CD4-positive, alpha-beta memory T cell (primary cell): Measurements from ENCODE around the gene CACNA1A. TPM values are rescaled to one million over a fixed set of nuclear protein-coding genes. Genes with fewer than 3 reads are reported as not detected.

Experiments
- CTCF ChIA-PET: fragments of 350-600 bp; sonication (Branson Sonifier 250); formaldehyde crosslinking; loops from one replicate; lab custom pipeline; 2021; ENCODE audit warnings: inconsistent platforms; ENCODE audit not compliant: partially characterized antibody; lab: Charles Lee
- POLR2A ChIA-PET: fragments of 350-600 bp; sonication (Branson Sonifier 250); formaldehyde crosslinking; loops from one replicate; lab custom pipeline; 2021; ENCODE audit not compliant: partially characterized antibody; lab: Charles Lee
- DNase-seq, 5 donors: peaks; one replicate each; pipeline versions ENCODE4 v3.0.0 to v3.0.0-alpha.2; 2020 to 2022; ENCODE audit warnings: mixed read lengths in 1 of 5
- H3K27ac ChIP-seq: one replicate; pipeline ENCODE4 v1.7.0; 2013; ENCODE audit warnings: low read depth, low read length
- H3K27me3 ChIP-seq: 2 replicates; pipeline ENCODE4 v1.7.0; 2013; ENCODE audit warnings: mild to moderate bottlenecking, low read length, moderate library complexity; ENCODE audit not compliant: insufficient read depth
- H3K36me3 ChIP-seq: 2 replicates; pipeline ENCODE4 v1.7.0; 2013; ENCODE audit warnings: mild to moderate bottlenecking, low read length, moderate library complexity; ENCODE audit not compliant: insufficient read depth
- H3K4me1 ChIP-seq: 2 replicates; pipeline ENCODE4 v1.7.0; 2013; ENCODE audit warnings: mild to moderate bottlenecking, low read length, moderate library complexity; ENCODE audit not compliant: insufficient read depth
- H3K4me3 ChIP-seq, 2 donors: one replicate each; pipeline ENCODE4 v1.7.0; 2013; ENCODE audit warnings: low read length in 2 of 2, mild to moderate bottlenecking in 1 of 2
- H3K9me3 ChIP-seq, 2 donors: one replicate each; pipeline ENCODE4 v1.7.0; 2013; ENCODE audit warnings: low read length in 2 of 2, control low read depth in 1 of 2; ENCODE audit not compliant: control insufficient read depth in 1 of 2
- H3K27ac Mint-ChIP-seq, 7 donors: one replicate each; pipeline ENCODE4 v1.8.0; 2020 to 2021; ENCODE audit warnings: mixed read lengths in 7 of 7, mild to moderate bottlenecking in 6 of 7, inconsistent platforms in 3 of 7, moderate library complexity in 3 of 7
- H3K27me3 Mint-ChIP-seq, 2 donors: one replicate each; pipeline ENCODE4 v1.8.0; 2020 to 2021; ENCODE audit warnings: mixed read lengths in 2 of 2
- H3K36me3 Mint-ChIP-seq, 2 donors: one replicate each; pipeline ENCODE4 v1.8.0; 2020 to 2021; ENCODE audit warnings: mixed read lengths in 2 of 2, inconsistent platforms in 1 of 2, mild to moderate bottlenecking in 1 of 2
- H3K4me1 Mint-ChIP-seq, 4 donors: one replicate each; pipeline ENCODE4 v1.8.0; 2020 to 2021; ENCODE audit warnings: mixed read lengths in 4 of 4, mild to moderate bottlenecking in 1 of 4
- H3K4me3 Mint-ChIP-seq, 8 donors: one replicate each; pipeline ENCODE4 v1.8.0; 2020 to 2021; ENCODE audit warnings: mixed read lengths in 8 of 8, mild to moderate bottlenecking in 7 of 8, moderate library complexity in 6 of 8, inconsistent platforms in 3 of 8
- H3K9me3 Mint-ChIP-seq, 8 donors: one replicate each; pipeline ENCODE4 v1.8.0; 2020 to 2021; ENCODE audit warnings: mixed read lengths in 8 of 8, mild to moderate bottlenecking in 5 of 8, inconsistent platforms in 3 of 8, moderate library complexity in 1 of 8
- intact Hi-C: fragments of 100-400 bp; cut with micrococcal nuclease; formaldehyde crosslinking; loops from one replicate; pipeline ENCODE4 v1.15.1; 2023
- polyA plus RNA-seq, 2 donors: library from polyadenylated mRNA; unstranded; fragments of 300-500 nt; fragmentation: Illumina TruSeq; gene quantifications; one replicate each; pipeline ENCODE4 v1.2.3, GENCODE V29; 2021
- total RNA-seq, 2 experiments: library from RNA; stranded (reverse); gene quantifications; one replicate each; pipeline ENCODE4 v1.2.3, GENCODE V29; 2021

Gene CACNA1A
- total and polyA plus RNA-seq, 4 experiments from 2014 or later = 0.19 to 0.35 (median 0.26) TPM

DNA sequence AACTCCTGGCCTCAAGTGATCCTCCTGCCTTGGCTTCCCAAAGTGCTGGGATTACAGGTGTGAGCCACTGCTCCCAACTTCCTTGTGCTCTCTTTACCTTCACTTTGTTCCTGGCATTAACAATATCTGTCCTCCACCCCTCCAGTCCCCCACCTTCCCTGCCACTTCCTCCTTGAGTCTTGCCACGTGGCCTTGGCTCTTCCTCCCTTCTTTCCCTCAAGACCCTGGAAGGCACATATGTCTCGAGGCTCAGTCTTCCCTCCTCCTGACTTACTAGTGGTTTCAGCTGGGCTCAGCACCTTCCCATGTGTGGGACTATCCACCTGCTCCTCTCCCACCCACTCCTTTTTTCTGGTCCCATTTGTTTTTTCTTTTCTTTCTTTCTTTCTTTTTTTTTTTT, 285.4 kb downstream of the CACNA1A start:
- H3K27ac Mint-ChIP-seq = peak overlapping the region in 3 of 7 donors; percentile 5 to 60 (median 48)
- no peak overlapping the region for H3K27ac ChIP-seq
- H3K4me1 Mint-ChIP-seq = peaks cover 3 to 20% (median 9%) of the 10 kb centered on the region in 4 donors
- ChIA-PET POLR2A (no interaction called here), CTCF (interaction anchor here (1.0 kb wide), 1 partner anchor 25 kb away, joined by 3 read pairs; no protein-coding TSS in a partner anchor)
- peaks cover 2% of the 10 kb centered on the region in 2 donors for H3K27me3 Mint-ChIP-seq
- H3K4me1 ChIP-seq = peaks cover 2% of the 10 kb centered on the region
- H3K9me3 Mint-ChIP-seq = peaks cover 0 to 2% (median 0%) of the 10 kb centered on the region in 8 donors
- H3K4me3 Mint-ChIP-seq = no peak overlapping the region
- H3K9me3 ChIP-seq = no peaks in the 10 kb centered on the region
- DNase-seq = no peak
- peaks cover 5% of the 10 kb centered on the region for H3K27me3 ChIP-seq
- H3K36me3 ChIP-seq = no peaks in the 10 kb centered on the region
- no peaks in the 10 kb centered on the region for H3K36me3 Mint-ChIP-seq
- no peak overlapping the region for H3K4me3 ChIP-seq
- intact Hi-C loops = no loop called here

DNA sequence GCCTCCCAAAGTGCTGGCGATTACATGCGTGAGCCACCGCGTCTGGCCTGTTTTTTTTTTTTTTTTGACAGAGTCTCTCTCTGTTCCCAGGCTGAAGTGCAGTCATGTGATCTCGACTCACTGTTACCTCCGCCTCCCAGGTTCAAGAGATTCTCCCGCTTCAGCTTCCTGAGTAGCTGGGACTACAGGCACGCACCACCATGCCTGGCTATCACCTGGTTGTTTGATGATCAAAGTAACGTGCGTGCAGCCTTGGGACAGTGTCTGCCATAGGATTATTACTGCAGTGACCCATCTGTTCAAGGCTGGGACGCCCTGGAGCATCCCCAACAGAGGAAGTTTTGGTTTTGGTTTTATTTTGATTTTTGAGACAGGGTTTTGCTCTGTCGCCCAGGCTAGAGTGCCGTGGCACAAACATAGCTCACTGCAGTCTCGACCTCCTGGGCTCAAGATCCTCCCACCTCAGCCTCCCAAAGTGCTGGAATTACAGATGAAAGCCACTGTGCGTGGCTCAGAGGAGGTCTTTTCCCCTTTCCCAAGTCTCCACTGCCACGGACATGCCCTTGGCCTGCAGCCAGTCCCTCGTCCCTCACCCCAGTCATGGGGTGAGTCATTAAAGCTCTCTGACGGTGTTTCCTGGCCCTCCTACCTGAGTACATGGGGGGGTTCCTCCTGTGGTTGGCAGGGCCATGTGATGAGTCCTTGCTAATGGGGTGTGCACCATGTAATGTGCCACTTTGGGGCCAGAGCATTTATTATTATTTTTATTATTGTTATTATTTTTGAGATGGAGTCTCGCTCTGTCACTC, 290.5 kb downstream of the CACNA1A start:
- POLR2A ChIA-PET = interaction anchor here (0.8 to 2.7 kb wide), 10 partner anchors 20 to 111 kb away, joined by 3 to 17 read pairs (median 5); partner anchors contain the start of genes IER2, NACC1 and STX10

GRCh38 chr19:13214036-13214730, 292.1 kb downstream of the CACNA1A start:
- DNase-seq = no peak
- intact Hi-C loops = loop anchor here (5.0 kb wide), 1 partner anchor 48 kb away; no protein-coding TSS in a partner anchor
- H3K9me3 ChIP-seq = no peaks in the 10 kb centered on the region
- peak overlapping the region in 1 of 7 donors; percentile 13 for H3K27ac Mint-ChIP-seq
- peaks cover 14% of the 10 kb centered on the region for H3K4me1 ChIP-seq
- ChIA-PET POLR2A (interaction anchor here (0.6 to 2.0 kb wide), 5 partner anchors 19 to 1156 kb away, joined by 4 to 17 read pairs (median 8); partner anchors contain the start of genes IER2 and STX10), CTCF (interaction anchor here (0.6 to 3.8 kb wide), 12 partner anchors 10 to 249 kb away, joined by 3 to 21 read pairs (median 4); no protein-coding TSS in a partner anchor)
- peak overlapping the region in 1 of 8 donors; percentile 20 for H3K4me3 Mint-ChIP-seq
- no peaks in the 10 kb centered on the region for H3K27me3 Mint-ChIP-seq
- H3K4me3 ChIP-seq = no peak overlapping the region
- H3K9me3 Mint-ChIP-seq = peaks cover 0 to 2% (median 0%) of the 10 kb centered on the region in 8 donors
- no peaks in the 10 kb centered on the region for H3K36me3 ChIP-seq
- no peaks in the 10 kb centered on the region for H3K36me3 Mint-ChIP-seq
- H3K4me1 Mint-ChIP-seq = peaks cover 13 to 41% (median 24%) of the 10 kb centered on the region in 4 donors
- no peak overlapping the region for H3K27ac ChIP-seq
- H3K27me3 ChIP-seq = no peaks in the 10 kb centered on the region

More for the DNA sequence above, 290.5 kb downstream of the CACNA1A start:
- Histone ChIP-seq H3K9me3 (no peaks in the 10 kb centered on the region), H3K4me3 (peak overlapping the region; percentile 36 to 39), H3K27me3 (no peaks in the 10 kb centered on the region), H3K36me3 (no peaks in the 10 kb centered on the region), H3K27ac (peak overlapping the region; percentile 59), H3K4me1 (peaks cover 14% of the 10 kb centered on the region)
- Mint-ChIP-seq H3K36me3 (no peaks in the 10 kb centered on the region), H3K9me3 (peaks cover 0 to 2% (median 0%) of the 10 kb centered on the region in 8 donors), H3K27ac (peak overlapping the region; percentile 92 to 97 (median 93)), H3K4me3 (peak overlapping the region; percentile 83 to 94 (median 90)), H3K4me1 (peaks cover 13 to 42% (median 24%) of the 10 kb centered on the region in 4 donors), H3K27me3 (no peaks in the 10 kb centered on the region)
- CTCF ChIA-PET = interaction anchor here (0.9 to 3.8 kb wide), 6 partner anchors 17 to 66 kb away, joined by 3 to 21 read pairs (median 5); partner anchors contain the start of genes IER2 and STX10
- intact Hi-C loops = loop anchor here (1.0 kb wide), 1 partner anchor 64 kb away; no protein-coding TSS in a partner anchor
- peak; percentile 22 to 70 (median 43) for DNase-seq

DNA sequence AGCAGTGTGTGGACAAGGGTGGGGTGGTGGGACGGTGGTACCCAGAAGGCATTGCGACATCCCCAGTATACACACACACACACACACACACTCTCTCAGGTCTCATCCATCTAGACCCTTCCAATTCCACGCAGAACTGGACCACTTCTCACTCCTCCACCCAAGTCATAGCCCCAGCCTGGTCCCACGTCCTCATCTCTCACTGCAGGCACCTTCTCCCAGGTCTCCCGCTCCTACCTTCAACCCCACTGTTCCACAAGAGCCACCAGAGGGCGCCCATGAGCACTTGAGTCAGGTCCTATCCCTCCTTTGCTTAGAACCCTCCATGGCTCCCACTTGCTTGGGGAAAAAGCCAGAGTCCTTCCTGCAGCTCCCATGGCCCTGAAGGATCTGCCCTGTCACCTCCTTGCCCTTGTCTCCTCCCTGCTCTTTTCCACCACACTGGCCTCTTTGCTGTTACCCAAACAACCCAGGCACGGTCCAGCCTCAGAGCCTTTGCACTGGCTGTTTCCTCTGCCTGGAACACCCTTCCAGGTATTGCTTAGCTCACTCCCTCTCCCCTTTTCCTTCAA, 293.4 kb downstream of the CACNA1A start:
- Mint-ChIP-seq H3K27ac (peak overlapping the region in 5 of 7 donors; percentile 4 to 75 (median 25)), H3K36me3 (peaks cover 0 to 2% of the 10 kb centered on the region in 2 donors), H3K4me1 (peaks cover 17 to 50% (median 29%) of the 10 kb centered on the region in 4 donors), H3K9me3 (peaks cover 0 to 2% (median 0%) of the 10 kb centered on the region in 8 donors), H3K27me3 (no peaks in the 10 kb centered on the region), H3K4me3 (peak overlapping the region in 3 of 8 donors; percentile 43 to 79 (median 44))
- H3K4me1 ChIP-seq = peaks cover 14% of the 10 kb centered on the region
- H3K27ac ChIP-seq = no peak overlapping the region
- POLR2A ChIA-PET = interaction anchor here (1.1 to 2.0 kb wide), 4 partner anchors 45 to 61 kb away, joined by 3 to 17 read pairs (median 8); no protein-coding TSS in a partner anchor
- no peak overlapping the region for H3K4me3 ChIP-seq
- no peaks in the 10 kb centered on the region for H3K27me3 ChIP-seq
- intact Hi-C loops = loop anchor here (1.0 to 5.0 kb wide), 3 partner anchors 18 to 49 kb away; no protein-coding TSS in a partner anchor
- CTCF ChIA-PET = interaction anchor here (0.9 to 3.8 kb wide), 9 partner anchors 10 to 248 kb away, joined by 3 to 14 read pairs (median 5); no protein-coding TSS in a partner anchor
- no peaks in the 10 kb centered on the region for H3K36me3 ChIP-seq
- peak; percentile 62 to 73 (median 66) for DNase-seq
- no peaks in the 10 kb centered on the region for H3K9me3 ChIP-seq

DNA sequence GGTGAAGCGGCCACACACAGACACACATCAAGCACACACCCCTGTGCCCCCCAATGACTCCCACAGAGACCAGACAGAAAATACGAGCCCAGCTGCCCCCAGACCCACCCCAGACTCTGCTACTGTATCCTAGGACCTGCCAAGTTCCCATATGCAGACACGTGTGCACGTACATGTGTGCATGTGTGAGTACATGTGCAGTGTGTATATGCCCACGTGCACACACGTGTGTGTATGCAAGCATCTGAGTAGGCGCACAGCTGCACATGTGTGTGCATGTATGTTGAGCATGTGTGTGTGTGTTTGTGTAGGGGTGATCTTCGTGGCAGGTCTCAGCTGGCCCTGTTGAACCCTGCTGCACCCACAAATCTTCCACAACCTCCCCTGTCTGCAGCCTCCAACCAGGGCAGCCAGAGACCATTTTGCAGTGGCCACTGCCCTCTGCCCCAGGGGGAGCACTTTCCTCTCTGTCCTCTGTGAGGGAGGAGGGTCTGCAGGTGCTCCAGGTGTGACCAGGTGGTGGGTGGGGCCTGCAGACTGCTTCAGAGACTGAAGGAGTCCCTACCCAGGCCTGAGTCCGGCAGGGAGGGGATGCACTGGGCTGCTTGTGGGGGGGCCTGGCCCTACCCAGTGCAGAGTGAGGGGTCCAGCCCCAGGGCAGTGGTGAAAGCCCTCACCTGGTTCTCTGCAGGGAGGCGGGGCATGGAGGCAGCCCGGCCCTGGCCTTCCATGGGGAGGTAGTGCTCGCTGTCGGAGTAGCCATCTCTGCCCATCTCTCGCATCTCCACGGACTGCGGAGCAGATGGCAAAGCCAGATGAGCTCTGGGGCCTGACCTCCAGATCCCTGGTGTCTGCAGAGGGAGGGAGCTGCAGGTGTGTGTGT, 294.6 kb downstream of the CACNA1A start:
- ChIA-PET POLR2A (interaction anchor here (1.1 to 2.5 kb wide), 3 partner anchors 44 to 59 kb away, joined by 3 to 8 read pairs (median 5); no protein-coding TSS in a partner anchor), CTCF (interaction anchor here (1.4 to 3.8 kb wide), 4 partner anchors 16 to 61 kb away, joined by 3 to 14 read pairs (median 8); partner anchors contain the start of genes IER2 and STX10)
- Histone ChIP-seq H3K4me3 (no peak overlapping the region), H3K36me3 (no peaks in the 10 kb centered on the region), H3K4me1 (peaks cover 14% of the 10 kb centered on the region), H3K27me3 (no peaks in the 10 kb centered on the region), H3K9me3 (no peaks in the 10 kb centered on the region), H3K27ac (no peak overlapping the region)
- H3K27ac Mint-ChIP-seq = peak overlapping the region in 2 of 7 donors; percentile 2 to 48
- peaks cover 17 to 42% (median 26%) of the 10 kb centered on the region in 4 donors for H3K4me1 Mint-ChIP-seq
- H3K9me3 Mint-ChIP-seq = no peaks in the 10 kb centered on the region
- H3K4me3 Mint-ChIP-seq = peak overlapping the region in 1 of 8 donors; percentile 23
- intact Hi-C loops = loop anchor here (2.0 to 5.0 kb wide), 2 partner anchors 17 to 51 kb away; no protein-coding TSS in a partner anchor
- H3K27me3 Mint-ChIP-seq = no peaks in the 10 kb centered on the region
- H3K36me3 Mint-ChIP-seq = peaks cover 0 to 2% of the 10 kb centered on the region in 2 donors
- no peak for DNase-seq
